Aorta (tissue), 5 donors: ENCODE data around the gene GTF2E1. TPM values are rescaled to one million over a fixed set of nuclear protein-coding genes. Genes with fewer than 3 reads are reported as not detected.
"Not testable (repeated sequence)": the region's sequence is repeated elsewhere in the genome, so short reads cannot be mapped to it uniquely, and the experiment has no call there.

Source experiments
- ATAC-seq: fragments of 200-7000 bp; cut with Tn5 transposase; one replicate; pipeline ENCODE4 v1.9.1; 2022; ENCODE audit warnings: moderate library complexity; ENCODE audit not compliant: low FRiP score
- DNase-seq, 2 donors: peaks; one replicate each; pipeline ENCODE4 v3.0.0-alpha.2; 2020
- H3K27ac ChIP-seq, 2 donors: one replicate each; pipeline ENCODE4 v1.5.1; 2013; ENCODE audit warnings: low read length in 2 of 2, mild to moderate bottlenecking in 2 of 2, moderate library complexity in 2 of 2, control low read depth in 1 of 2, inconsistent platforms in 1 of 2, low read depth in 1 of 2
- H3K27me3 ChIP-seq, 2 donors: one replicate each; pipeline ENCODE4 v1.6.1; 2013; ENCODE audit warnings: control low read depth in 1 of 2, low read length in 1 of 2, mild to moderate bottlenecking in 1 of 2, moderate library complexity in 1 of 2; ENCODE audit not compliant: insufficient read depth in 2 of 2, control insufficient read depth in 1 of 2
- H3K36me3 ChIP-seq, 2 donors: one replicate each; pipeline ENCODE4 v1.6.1; 2013; ENCODE audit warnings: control low read depth in 1 of 2, low read length in 1 of 2, mild to moderate bottlenecking in 1 of 2; ENCODE audit not compliant: insufficient read depth in 2 of 2, control insufficient read depth in 1 of 2
- H3K4me1 ChIP-seq, 2 donors: one replicate each; pipeline ENCODE4 v1.6.1; 2013; ENCODE audit warnings: low read length in 2 of 2, control low read depth in 1 of 2, mild to moderate bottlenecking in 1 of 2, moderate library complexity in 1 of 2; ENCODE audit not compliant: insufficient read depth in 2 of 2, control insufficient read depth in 1 of 2
- H3K4me3 ChIP-seq, 2 donors: one replicate each; pipeline ENCODE4 v1.5.1; 2013; ENCODE audit warnings: low read length in 2 of 2, control low read depth in 1 of 2, mild to moderate bottlenecking in 1 of 2
- H3K9me3 ChIP-seq: one replicate; pipeline ENCODE4 v1.6.1; 2013; ENCODE audit warnings: mild to moderate bottlenecking, low read length; ENCODE audit not compliant: control insufficient read depth
- WGBS, 2 donors: extraction: QIAGEN DNeasy Blood & Tissue Kit; methylation state at CpG; one replicate each; pipeline ENCODE4 v1.1.7; 2013; 5-methylcytosine and 5-hydroxymethylcytosine counted together
- intact Hi-C, 2 donors: fragments of 100-400 bp; cut with DNase I; formaldehyde crosslinking; loops; one replicate each; pipeline versions ENCODE4 v1.14.2 to v1.15.0; 2022
- polyA plus RNA-seq, 2 donors: library from polyadenylated mRNA; stranded (reverse); fragments of 200-250 nt; gene quantifications; one replicate each; pipeline ENCODE4 v1.2.3, GENCODE V29; 2013
- total RNA-seq, 2 donors: library from RNA; stranded (reverse); fragmentation: NEBNext Ultra II Directional; extraction: Animal tissue kit (Norgen Biotek cat#: 25700); gene quantifications; one replicate each; pipeline ENCODE4 v1.2.1, GENCODE V29; 2021
- donor health status: healthy with polysubstance abuse.
- donor health status: Bipolar disorder and iron deficiency.
- donor health status: DM: no; HTN: no; CAD: no.
- donor health status: DM: no; HTN: no; CAD: no.
- donor health status: DM: yes; HTN: yes; CAD: no.

GTF2E1 gene
- total and polyA plus RNA-seq, 4 donors = 4.3 to 15.8 (median 8.3) TPM

DNA sequence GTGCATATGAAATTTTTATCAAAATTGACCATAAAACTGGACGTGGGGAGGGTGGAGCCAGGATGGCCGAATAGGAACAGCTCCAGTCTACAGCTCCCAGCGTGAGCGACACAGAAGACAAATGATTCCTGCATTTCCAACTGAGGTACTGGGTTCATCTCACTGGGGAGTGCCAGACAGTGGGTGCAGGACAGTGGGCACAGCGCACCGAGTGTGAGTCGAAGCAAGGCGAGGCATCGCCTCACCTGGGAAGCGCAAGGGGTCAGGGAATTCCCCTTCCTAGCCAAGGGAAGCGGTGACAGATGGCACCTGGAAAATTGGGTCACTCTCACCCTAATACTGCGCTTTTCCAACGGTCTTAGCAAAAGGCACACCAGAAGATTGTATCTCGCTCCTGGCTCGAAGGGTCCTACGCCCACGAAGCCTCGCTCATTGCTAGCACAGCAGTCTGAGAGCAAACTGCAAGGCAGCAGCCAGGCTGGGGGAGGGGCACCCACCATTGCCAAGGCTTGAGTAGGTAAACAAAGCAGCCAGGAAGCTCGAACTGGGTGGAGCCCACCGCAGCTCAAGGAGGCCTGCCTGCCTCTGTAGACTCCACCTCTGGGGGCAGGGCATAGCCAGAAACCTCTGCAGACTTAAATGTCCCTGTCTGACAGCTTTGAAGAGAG lies 23.2 kb upstream of the GTF2E1 start:
- WGBS, 2 donors = 58 to 63% methylated on average over 20 of the region's 20 CpGs
- DNase-seq = peak in 1 of 2 donors; percentile 60
- ATAC-seq, H3K4me1 ChIP-seq, H3K27me3 ChIP-seq, intact Hi-C loops, H3K9me3 ChIP-seq, H3K4me3 ChIP-seq, H3K36me3 ChIP-seq, H3K27ac ChIP-seq: not testable (repeated sequence)

DNA sequence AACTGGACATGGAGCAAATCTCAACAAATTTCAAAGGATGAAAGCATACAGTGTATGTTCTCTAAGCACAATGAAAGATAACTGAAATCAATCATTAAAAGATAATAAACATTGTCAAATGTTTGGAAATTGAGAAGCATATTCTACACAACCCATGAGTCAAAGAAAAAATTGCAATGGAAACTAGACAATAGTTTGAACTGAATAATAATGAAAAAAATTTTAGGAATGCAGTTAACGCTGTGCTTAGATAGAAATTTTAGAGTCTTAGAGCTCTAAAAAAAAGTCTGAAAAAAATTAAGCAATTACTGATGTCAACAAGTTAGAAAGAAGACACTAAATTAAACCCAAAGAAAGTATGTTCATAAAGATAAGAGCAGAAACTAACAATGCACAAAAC lies 15.8 kb upstream of the GTF2E1 start:
- Histone ChIP-seq H3K36me3 (no peaks in the 10 kb centered on the region), H3K4me3 (no peak overlapping the region), H3K27ac (no peak overlapping the region), H3K4me1 (no peaks in the 10 kb centered on the region), H3K9me3 (no peaks in the 10 kb centered on the region), H3K27me3 (no peaks in the 10 kb centered on the region)
- intact Hi-C loops = no loop called here
- no peak for ATAC-seq
- WGBS, 2 donors = 72 to 79% methylated on average over 1 of the region's 1 CpG
- no peak for DNase-seq

GRCh38 chr3:120730576-120731542 lies 11.7 kb upstream of the GTF2E1 start:
- ATAC-seq = no peak
- intact Hi-C loops = no loop called here
- Histone ChIP-seq H3K27me3 (no peaks in the 10 kb centered on the region), H3K36me3 (no peaks in the 10 kb centered on the region), H3K9me3 (no peaks in the 10 kb centered on the region), H3K27ac (no peak overlapping the region), H3K4me3 (no peak overlapping the region), H3K4me1 (no peaks in the 10 kb centered on the region)
- whole genome bisulfite sequencing, 2 donors = 84 to 86% methylated on average over 4 of the region's 4 CpGs
- DNase-seq = no peak

- H3K36me3 ChIP-seq, intact Hi-C loops, H3K27ac ChIP-seq, DNase-seq, H3K9me3 ChIP-seq, H3K4me1 ChIP-seq, ATAC-seq, H3K27me3 ChIP-seq, H3K4me3 ChIP-seq: not testable (repeated sequence)
- 96 to 99% methylated on average over 8 of the region's 8 CpGs for WGBS, 2 donors
Observed at GRCh38 chr3:120738006-120738405, 4.5 kb upstream of the GTF2E1 start.

DNA sequence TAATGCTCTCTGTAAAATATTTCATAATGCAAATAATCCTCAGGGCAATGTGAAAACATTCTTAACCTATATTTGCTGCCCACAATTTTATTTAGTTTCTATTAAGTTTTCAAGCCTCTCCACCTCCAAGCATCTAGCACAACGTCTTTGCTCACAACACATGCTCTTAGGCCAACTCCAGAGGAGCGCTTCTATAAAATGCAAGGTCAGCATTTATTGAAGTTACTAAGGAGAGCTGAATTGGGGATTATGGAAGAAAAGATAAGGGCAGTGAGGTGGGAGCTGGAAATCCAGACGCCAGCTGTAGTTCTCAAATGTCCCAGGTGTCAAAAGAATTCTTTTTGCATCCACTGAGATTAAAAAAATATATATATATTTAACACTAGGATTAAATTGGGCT lies 1.2 kb upstream of the GTF2E1 start:
- DNase-seq = no peak
- WGBS, 2 donors = 64 to 72% methylated on average over 3 of the region's 3 CpGs
- Histone ChIP-seq H3K27me3 (no peaks in the 10 kb centered on the region), H3K4me1 (peaks cover 0 to 9% of the 10 kb centered on the region in 2 donors), H3K9me3 (no peaks in the 10 kb centered on the region), H3K27ac (no peak overlapping the region), H3K4me3 (peak overlapping the region; percentile 57 to 58), H3K36me3 (no peaks in the 10 kb centered on the region)
- ATAC-seq = no peak
- intact Hi-C loops = loop anchor here in 1 of 2 donors (5.0 kb wide), 1 partner anchor 144 kb away; the partner anchor contains the start of gene NDUFB4

- Histone ChIP-seq H3K36me3 (no peaks in the 10 kb centered on the region), H3K27me3 (no peaks in the 10 kb centered on the region), H3K27ac (no peak overlapping the region), H3K4me3 (peak overlapping the region; percentile 57 to 58), H3K4me1 (peaks cover 0 to 9% of the 10 kb centered on the region in 2 donors), H3K9me3 (no peaks in the 10 kb centered on the region)
- intact Hi-C loops = loop anchor here in 1 of 2 donors (5.0 kb wide), 1 partner anchor 145 kb away; the partner anchor contains the start of gene NDUFB4
- peak; percentile 27 for ATAC-seq
- 11 to 12% methylated on average over 10 of the region's 10 CpGs for WGBS, 2 donors
- no peak for DNase-seq
Observed at GRCh38 chr3:120741837-120742197, 727 bp upstream of the GTF2E1 start.

DNA sequence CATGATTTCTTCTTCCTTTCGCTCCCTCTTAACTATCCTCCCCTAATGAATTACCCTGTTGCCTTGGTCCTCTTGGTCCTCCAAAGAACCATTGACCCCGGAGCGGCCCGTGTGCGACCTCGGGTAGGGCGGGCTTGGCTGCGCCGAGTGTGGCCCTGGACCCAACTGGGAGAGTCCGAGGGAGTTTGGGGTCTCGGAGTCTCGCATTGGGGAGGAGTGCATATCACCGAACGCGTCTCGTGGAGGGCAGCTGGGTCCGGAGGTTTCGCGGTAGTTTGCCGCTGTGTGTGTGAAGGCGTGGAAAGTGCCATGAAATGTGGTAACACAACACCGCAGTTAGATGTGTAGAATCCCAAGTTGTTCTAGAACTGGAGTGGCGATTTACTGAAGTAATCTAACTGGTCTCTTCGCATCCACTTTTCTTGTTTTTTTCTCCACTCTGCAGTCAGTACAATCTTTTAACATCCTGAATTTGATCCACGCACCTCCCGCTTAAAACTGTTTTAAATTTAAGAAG lies 363 bp downstream of the GTF2E1 start:
- H3K27ac ChIP-seq = peak overlapping the region in 1 of 2 donors; percentile 34
- WGBS, 2 donors = 1% methylated on average over 26 of the region's 26 CpGs
- ATAC-seq = peak; percentile 51
- intact Hi-C loops = loop anchor here in 1 of 2 donors (5.0 kb wide), 1 partner anchor 146 kb away; the partner anchor contains the start of gene NDUFB4
- H3K4me1 ChIP-seq = peaks cover 0 to 9% of the 10 kb centered on the region in 2 donors
- no peaks in the 10 kb centered on the region for H3K27me3 ChIP-seq
- peak; percentile 56 to 79 for DNase-seq
- peak overlapping the region; percentile 22 to 91 for H3K4me3 ChIP-seq
- H3K9me3 ChIP-seq = no peaks in the 10 kb centered on the region
- H3K36me3 ChIP-seq = no peaks in the 10 kb centered on the region

- no peak for DNase-seq
- H3K36me3 ChIP-seq = no peaks in the 10 kb centered on the region
- peaks cover 0 to 9% of the 10 kb centered on the region in 2 donors for H3K4me1 ChIP-seq
- H3K9me3 ChIP-seq = no peaks in the 10 kb centered on the region
- no peaks in the 10 kb centered on the region for H3K27me3 ChIP-seq
- H3K4me3 ChIP-seq = peak overlapping the region in 1 of 2 donors; percentile 91
- ATAC-seq = no peak
- intact Hi-C loops = loop anchor here in 1 of 2 donors (5.0 kb wide), 1 partner anchor 146 kb away; the partner anchor contains the start of gene NDUFB4
- WGBS, 2 donors = 47 to 57% methylated on average over 6 of the region's 6 CpGs
- no peak overlapping the region for H3K27ac ChIP-seq
Observed at GRCh38 chr3:120743556-120744195, 1.1 kb downstream of the GTF2E1 start.
